Limb (tissue), 2 donors: ENCODE results near the gene PCDH11Y.
"Not testable (repeated sequence)": the region's sequence is repeated elsewhere in the genome, so short reads cannot be mapped to it uniquely, and the experiment has no call there.

Experiments
- DNase-seq, 2 donors: peaks; one replicate each; pipeline ENCODE4 v3.0.0-alpha.2; 2016; ENCODE audit errors: extremely low spot score in 2 of 2

PCDH11Y gene, protein sequence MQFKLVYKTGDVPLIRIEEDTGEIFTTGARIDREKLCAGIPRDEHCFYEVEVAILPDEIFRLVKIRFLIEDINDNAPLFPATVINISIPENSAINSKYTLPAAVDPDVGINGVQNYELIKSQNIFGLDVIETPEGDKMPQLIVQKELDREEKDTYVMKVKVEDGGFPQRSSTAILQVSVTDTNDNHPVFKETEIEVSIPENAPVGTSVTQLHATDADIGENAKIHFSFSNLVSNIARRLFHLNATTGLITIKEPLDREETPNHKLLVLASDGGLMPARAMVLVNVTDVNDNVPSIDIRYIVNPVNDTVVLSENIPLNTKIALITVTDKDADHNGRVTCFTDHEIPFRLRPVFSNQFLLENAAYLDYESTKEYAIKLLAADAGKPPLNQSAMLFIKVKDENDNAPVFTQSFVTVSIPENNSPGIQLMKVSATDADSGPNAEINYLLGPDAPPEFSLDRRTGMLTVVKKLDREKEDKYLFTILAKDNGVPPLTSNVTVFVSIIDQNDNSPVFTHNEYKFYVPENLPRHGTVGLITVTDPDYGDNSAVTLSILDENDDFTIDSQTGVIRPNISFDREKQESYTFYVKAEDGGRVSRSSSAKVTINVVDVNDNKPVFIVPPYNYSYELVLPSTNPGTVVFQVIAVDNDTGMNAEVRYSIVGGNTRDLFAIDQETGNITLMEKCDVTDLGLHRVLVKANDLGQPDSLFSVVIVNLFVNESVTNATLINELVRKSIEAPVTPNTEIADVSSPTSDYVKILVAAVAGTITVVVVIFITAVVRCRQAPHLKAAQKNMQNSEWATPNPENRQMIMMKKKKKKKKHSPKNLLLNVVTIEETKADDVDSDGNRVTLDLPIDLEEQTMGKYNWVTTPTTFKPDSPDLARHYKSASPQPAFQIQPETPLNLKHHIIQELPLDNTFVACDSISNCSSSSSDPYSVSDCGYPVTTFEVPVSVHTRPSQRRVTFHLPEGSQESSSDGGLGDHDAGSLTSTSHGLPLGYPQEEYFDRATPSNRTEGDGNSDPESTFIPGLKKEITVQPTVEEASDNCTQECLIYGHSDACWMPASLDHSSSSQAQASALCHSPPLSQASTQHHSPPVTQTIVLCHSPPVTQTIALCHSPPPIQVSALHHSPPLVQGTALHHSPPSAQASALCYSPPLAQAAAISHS (N-terminal part only)

DNA sequence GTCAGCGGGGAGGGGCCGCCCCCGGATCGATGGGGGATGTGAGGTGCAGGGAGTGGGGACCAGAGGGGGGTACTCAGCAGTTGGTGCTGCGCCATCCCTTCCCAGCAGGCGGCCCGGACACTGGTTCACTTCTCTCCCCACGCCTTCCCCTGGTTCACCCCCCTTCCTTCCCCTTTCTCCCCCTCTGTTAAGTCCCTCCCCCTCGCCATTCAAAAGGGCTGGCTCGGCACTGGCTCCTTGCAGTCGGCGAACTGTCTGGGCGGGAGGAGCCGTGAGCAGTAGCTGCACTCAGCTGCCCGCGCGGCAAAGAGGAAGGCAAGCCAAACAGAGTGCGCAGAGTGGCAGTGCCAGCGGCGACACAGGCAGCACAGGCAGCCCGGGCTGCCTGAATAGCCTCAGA is at the start of gene PCDH11Y:
Gene PCDH11Y (plus strand): TSS at position 240 of the 400 bp plus-strand sequence. CDS start 56,804 bp downstream, outside the sequence.
- DNase-seq = peak in 1 of 2 donors; percentile 65

DNA sequence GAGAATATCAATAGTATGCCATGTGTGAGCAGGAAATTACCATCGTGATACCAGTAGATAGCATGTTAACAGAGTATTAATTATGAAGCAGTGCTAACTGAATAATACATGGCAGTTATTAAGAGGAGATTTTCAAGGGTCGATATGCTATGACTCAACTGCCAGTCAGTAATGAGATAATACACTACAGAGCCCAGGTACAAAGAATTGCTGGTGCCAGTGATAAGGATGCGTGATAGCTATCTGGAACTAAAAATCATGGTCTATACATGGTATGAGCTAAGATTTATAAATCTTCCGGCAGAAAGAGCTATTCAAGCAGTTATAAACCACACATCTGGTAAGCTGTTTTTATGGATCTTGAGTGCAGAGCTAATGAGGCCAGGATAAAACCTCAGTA is 32.2 kb upstream of the PCDH11Y start:
- DNase-seq = not testable (repeated sequence)

DNA sequence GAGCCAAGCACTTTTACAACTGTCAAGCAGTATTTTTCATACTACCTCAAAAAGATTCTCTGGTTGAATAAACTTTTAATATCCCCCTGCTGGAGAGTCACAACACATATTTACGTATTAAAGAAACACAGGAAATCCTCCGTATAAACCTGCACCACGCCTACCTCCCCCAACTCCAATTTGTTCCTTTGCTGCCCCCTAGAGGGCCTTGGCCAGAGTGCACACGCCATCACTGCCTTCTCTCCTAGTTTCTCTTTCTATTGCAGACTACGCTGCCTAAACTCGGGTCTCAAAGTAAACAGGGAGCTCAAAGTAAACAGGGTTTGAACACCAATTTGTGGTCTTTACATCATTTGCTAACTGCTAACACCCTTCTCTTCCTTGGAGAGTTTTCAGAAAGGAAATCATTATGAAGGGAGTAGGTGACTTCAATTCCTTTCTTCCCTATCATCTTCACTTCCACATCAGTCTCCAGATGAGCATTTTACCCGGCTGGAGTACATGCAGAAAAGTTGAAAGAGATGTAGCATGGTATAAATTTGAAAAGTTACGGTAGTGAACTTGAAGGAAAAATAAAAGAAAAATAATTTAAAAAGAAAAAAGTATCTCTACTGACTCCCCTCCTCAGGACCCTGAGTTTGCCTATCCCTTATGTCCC is 8.2 kb upstream of the PCDH11Y start:
- not testable (repeated sequence) for DNase-seq

DNA sequence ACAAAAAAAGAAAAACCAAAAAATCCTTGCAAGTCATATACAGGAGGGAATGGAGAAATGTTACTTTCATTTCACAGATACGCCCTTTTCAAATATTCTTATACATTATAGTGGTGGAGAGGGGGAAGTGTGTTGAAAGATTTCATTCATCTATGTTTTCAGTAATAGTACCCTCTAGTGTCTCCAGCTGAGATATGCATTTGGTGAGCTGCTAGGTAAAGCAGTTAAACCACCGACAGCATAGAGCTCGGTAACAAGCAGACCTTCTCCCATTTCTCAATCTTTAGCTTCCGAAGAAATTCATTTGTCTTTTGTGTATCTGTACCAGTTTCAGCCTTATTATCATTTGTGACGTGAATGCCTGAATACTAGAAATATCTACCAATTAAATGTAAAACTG is 5.2 kb upstream of the PCDH11Y start:
- not testable (repeated sequence) for DNase-seq

DNA sequence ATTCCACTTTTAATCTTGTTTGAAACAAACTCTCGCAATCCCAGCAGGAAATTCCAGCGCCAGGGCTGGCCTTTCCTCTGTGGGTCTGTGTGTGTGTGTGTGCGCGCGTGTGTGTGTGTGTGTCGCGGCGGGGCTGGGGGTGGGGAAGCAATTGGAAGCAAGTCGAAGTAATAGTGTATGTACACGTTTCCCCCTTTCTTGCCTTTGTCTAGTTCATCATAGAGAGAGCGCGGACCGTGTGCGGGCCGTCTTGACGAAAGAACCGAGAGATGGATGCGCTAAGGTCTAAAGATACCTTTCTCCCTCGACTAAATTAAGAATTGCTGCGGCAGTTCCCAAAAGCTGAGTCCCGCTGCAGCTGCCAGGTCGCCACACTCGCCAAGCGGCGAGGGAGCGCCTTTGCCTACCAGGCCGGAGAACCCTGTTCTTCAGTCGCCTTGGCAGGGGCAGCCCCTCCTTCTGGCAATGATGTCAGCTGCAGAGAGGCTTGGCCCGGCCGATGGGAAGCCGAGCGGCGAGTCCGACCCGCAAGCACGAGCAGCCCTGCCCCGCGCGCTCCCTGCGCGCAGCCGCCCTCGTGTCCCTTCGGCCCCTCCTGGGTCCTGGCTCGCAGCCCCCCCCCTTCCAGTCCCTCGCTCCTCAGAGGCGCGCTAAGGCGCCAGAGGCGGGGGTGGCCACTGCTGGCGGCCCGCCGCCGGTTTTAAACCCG is 2.5 kb downstream of the PCDH11Y start:
- peak in 1 of 2 donors; percentile 32 for DNase-seq

DNA sequence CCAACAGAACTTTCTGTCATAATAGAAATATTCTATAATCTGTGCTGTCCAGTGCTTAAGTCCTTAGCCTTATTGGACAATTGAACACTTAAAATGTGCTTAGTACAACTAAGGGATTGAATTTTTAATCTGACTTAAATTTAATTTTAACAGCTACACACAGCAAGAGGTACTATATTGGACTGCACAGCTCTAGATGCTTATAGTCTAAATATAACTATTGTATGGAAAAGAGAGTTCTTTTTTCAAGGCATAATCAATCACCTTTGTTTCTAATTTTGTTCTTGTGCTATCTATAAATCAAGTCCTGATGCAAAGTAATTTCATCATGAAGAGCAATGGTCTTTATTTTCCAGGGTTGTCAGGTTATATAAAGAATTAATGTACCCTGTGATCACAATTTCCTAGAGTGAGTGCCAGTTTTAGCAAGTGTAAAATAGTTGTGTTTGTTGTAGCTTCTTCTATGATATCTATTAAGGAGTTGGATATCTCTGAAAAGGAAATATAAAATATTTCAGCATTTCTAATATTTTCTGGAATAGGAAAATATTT is 39.0 kb downstream of the PCDH11Y start:
- not testable (repeated sequence) for DNase-seq

DNA sequence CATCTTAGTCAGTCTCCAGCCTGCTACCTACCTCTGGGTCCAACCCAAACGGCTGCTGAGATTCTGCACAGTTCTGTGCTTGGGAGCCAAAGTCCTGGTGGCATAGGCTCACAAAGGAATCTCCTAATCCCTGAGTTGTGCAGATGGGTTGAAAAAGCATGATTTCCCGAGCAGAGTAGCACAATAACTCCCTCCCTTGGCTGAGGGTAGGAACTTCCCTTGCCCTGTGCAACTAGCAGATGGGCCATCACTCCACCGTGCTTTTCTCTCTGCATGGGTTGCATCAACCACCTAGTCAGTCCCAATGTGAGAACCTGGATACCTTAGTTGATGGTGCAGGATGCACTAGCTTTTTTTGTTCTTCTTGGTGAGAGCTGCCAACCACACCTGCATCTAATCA is 82.9 kb downstream of the PCDH11Y start:
- not testable (repeated sequence) for DNase-seq

DNA sequence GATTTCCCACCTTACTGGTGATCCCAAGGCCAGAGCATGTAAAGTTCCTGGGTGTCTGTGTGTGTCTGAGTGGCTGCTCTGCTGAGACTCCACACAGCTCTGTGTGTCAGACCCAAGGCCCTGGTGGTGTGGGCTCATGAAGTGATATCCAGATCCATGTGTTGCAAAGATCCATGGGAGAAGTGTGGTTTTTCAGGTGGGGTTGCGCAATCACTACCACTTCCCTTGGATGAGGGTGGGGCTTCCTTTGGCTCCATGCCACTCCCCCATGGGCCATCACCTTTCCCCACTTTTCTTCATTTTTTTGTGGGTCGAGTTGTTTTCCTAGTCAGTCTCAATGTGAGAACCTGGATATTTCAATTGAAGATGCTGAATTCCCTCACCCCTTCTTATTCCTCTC is 182.9 kb downstream of the PCDH11Y start:
- not testable (repeated sequence) for DNase-seq

DNA sequence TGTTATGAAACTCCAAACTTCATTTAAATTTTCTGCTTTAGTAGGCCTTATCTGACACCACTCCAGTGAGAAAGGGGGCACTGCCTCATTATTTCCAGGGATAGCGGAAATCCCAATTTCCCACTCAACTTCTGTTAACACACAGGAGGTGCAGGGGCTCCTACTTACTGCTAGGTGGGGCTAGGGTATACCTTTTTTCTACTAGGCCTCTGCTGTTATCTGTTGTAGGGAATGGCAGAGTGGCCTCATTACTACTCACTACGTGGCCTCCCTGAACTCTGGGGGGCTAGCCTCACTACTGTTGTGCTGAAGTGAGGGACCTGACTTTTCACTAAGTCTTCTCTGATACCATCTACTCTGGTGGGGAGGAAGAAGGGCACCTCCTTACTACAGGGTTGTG is 215.0 kb downstream of the PCDH11Y start:
- DNase-seq = not testable (repeated sequence)

DNA sequence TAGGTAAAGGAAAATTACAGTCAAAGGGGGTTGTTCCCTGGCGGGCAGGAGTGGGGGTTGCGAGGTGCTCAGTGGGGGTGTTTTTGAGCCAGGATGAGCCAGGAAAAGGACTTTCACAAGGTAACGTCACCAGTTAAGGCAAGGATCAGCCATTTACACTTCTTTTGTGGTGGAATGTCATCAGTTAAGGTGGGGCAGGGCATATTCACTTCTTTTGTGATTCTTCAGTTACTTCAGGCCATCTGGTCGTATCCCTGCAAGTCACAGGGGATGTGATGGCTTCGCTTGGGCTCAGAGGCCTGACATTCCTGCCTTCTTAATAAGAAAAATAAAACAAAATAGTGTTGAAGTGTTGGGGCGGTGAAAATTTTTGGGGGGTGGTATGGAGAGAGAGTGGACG is 324.8 kb downstream of the PCDH11Y start:
- DNase-seq = not testable (repeated sequence)

DNA sequence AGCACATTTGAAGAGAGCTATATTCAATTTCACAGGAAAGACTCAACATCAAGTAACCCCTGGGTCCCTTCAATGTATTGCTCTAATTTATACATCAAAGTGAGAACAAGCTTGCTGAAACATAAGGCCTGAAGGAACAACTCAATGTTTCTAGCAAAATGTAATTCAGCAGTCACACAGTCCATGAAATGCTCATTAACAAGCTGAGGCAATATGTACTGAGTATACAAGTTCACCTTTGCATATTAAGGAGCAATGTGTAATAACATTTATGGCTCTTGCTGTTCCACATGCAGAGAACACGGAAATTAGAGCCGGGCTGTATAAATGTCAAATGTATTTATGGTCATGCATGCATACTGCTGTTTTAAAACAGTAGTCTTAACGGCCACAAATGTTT is 342.1 kb downstream of the PCDH11Y start:
- DNase-seq = not testable (repeated sequence)

DNA sequence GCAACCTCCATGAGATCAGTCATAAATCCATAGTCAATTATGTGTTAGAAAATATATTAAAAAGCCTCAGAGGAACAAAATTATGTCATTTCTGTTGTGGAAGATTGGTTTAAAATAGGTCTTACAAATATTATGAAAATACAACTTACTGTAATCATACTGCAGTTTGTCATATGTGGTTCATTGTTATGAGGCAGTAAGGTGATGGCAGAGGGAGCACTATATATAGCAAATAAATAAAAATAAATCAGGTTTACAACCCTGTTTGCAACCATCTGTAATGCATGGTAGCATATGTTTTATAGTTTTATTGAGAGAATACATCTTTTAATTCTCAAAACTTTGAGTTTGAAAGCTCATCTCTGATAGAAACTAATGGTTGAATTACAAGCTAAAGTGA is 543.6 kb downstream of the PCDH11Y start:
- DNase-seq = not testable (repeated sequence)

DNA sequence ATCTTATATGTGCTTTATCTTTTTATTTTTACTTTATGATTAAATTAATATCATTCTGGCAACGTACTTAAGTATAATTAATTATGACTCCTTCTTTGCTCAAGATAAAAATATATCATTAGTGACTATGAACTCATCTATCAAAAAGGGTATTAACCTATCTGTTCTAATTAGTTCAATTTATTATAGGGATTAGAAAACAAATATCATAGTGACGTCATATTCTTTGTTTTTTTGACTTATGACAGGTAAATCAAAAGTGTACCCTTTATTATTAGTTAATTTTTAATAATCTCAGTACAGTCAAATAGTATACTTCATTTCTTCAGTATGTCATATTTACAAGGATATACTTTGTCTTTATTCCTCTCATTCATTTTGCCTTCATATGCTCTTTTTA is 638.5 kb downstream of the PCDH11Y start:
- DNase-seq = not testable (repeated sequence)

DNA sequence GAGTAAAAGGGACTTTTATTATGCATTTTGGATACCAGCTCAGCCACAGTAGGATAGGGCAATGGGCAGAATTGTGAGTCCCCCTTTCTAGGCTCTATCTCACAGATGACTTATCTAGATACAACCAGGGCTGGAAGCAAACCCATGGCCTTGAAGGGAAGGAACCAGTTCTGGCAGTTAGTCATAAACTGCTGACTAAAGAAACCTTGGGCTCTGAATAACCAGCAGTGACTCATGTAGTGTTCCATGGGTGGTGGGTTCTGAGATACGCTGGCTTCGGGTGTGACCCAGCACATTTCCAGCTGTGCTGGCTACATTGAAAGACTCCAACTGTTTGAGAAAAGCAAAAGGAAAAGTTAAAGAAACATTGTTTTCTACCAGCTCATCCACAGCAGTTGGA is 679.2 kb downstream of the PCDH11Y start:
- not testable (repeated sequence) for DNase-seq

DNA sequence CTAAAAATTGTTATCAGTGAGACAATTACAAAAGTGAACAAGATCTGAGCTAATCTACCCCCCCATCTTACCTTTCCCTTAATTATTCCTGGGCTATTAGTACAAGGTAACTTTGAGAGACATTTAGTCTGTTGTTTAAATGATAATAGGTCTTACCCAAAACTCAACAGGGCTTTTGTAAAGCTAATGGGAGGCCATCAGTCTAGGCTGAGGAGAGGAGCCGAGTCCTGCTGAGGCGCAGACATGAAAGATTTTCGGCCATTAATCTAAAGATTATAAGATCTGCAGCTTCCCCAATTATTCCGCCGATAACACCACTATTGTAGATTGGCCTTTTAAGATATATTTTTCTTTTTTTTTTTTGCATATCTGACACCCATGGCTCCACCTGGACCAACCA is 708.6 kb downstream of the PCDH11Y start:
- DNase-seq = not testable (repeated sequence)

DNA sequence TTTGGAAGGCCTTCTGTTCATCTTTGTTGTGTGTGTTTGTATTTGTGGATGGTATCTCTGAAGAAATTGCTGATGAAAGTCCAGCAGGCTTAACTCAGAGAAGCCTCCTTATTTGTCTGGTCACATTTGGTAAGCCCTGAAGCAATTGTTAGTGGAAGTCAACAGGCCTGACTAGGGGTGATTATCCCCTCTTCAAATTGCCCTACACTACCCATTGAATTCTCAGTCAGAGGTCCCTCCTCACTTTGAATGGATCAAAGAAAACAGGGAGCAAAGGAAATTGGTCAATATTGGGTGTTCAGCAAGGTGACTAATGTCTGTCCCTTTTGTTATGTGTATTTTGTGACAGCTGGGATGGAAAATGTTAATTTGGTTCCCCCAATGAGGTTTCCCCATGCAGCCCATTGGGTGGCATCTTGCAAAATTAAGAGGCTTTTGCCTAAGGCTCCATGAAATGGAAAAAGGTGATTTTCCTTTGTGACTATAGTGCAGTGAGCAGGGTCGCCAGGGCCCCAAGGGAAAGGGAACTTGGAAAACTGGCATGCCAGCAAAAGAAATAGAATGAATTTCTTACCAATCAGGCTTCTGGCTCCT is 709.8 kb downstream of the PCDH11Y start:
- DNase-seq = not testable (repeated sequence)

DNA sequence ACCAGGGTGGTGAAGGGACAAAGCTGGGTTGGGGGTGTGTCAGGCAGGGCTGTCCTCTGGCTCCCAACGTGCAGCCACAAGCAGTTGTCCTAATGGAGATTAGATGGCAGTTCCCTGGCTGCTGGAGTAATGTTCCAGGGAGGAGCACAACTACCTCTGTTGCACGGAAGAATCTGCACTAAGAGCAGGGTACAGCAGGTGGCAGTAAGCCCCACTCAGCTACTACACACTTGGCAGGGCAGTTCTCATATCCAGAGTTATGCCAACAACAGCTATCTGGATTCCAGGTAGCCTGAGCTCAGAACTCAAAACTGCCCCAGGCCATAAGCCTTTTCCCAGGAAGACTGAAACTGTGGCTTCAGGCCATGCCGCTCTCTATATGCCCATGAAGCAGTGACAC is 761.3 kb downstream of the PCDH11Y start:
- not testable (repeated sequence) for DNase-seq

DNA sequence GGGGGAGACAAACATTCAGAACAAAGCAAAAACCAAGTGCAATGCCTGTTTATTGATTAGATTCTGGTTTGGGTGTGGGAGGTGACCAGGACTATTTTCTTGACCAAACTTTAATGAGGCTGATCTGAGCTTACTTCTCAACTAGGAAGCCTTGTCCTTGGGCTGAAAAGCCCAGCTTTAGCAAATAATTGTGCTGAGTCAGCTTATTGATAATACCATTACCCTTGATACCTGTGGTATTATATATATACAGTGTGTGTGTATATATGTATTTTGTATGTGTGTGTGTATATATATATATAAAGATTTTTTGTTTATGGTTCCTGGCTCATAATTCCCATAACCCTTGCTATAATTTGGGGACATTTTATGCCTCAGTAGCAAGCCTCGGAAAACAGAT is 776.4 kb downstream of the PCDH11Y start:
- not testable (repeated sequence) for DNase-seq
